M059J (cell line): Measurements from ENCODE around the gene GUCY1A2. TPM values are rescaled to one million over a fixed set of nuclear protein-coding genes. Genes with fewer than 3 reads are reported as not detected.
"Not testable (repeated sequence)": the region's sequence is repeated elsewhere in the genome, so short reads cannot be mapped to it uniquely, and the experiment has no call there.

Source experiments
- DNase-seq: peaks from one replicate; pipeline ENCODE4 v3.0.0-alpha.2; 2012; ENCODE audit warnings: low read depth
- total RNA-seq: library from RNA; depleted of rRNA; stranded (reverse); fragments of >200 nt; shearing (Covaris generic); gene quantifications from 2 replicates; pipeline ENCODE4 v1.2.3, GENCODE V29; 2014

GUCY1A2 gene
- total RNA-seq, 1 experiment from 2014 or later, result 0.39 TPM

DNA sequence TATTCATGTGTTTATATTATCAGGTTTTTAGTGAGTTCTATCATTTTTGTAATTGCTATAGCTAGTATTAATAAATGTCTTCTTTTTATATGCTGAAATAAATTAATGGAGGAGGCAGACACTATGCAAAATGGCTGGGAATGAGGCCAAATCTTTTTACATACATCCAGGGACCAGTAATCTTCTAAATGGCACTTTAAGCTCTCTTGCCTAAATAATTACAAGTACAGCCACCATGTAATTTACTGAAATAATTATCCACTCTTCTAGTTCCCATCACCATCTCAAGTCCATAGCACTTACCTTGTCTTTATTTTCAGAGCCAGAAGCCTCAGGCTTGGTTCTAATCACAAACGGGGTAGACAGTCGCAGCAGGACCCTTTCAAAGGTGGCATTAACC, 79.1 kb downstream of the GUCY1A2 start:
- DNase-seq, result no peak

DNA sequence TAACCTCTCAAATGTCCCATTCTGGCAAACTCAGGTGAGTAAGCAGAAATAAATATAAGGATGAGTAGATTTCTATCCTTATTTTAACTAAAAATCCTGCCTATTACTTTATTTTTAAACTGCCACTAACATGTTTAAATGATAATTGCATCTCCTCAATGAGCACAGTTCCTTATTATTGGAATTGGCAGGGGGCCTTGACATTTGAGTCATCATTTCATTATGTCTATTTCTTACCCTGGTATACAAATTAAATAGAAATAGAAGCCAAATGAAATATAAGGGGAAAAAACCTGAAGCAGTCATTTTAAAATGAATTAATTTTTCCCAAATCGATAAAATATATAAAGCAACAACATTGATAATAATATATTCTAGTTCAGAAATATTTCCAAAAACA, 81.2 kb downstream of the GUCY1A2 start:
- no peak for DNase-seq

DNA sequence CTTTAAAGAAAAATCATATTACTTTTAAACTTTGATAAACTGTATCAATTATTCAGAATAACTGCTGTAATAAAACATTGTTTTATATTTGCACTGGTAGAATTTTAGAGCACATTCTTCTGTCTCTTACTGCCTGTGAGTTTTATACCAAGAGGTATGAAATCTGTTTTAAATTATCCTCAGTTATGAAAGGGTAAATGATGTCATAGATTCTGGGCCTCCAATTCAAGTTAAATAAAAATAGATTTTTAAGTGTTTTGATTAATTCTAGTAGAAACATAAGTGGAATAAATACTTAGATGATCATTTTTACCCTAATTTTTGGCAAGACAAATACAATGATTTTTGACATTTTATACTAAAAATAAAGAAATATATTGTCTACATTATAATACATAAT, 93.0 kb downstream of the GUCY1A2 start:
- no peak for DNase-seq

DNA sequence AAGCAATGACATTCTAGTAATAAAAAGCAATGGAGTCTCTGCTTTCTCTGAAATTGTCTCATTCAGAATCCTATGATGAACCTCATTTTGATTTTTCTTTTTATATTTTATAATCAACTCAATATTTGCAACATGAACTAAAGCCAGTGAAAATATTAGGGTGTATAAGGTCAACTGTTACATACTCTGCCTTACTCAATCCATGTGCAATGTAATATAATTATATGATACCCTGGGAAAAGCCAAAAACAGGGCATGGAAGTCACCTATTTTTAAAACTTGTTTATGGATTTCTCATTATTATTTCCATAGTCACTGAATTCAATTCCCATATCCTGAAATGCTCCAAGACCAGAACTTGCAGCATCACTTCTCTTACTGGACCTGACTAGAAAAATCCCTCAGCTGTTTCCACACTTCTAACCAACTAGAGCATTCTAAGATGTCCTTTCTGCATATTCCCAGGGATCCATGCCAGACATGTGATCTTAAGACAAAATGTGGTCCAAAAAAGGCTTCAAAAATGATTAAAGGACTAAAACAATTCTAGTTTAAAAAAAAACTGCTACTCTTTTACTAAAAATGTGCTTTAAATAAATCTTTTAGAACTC, 97.3 kb downstream of the GUCY1A2 start:
- no peak for DNase-seq

DNA sequence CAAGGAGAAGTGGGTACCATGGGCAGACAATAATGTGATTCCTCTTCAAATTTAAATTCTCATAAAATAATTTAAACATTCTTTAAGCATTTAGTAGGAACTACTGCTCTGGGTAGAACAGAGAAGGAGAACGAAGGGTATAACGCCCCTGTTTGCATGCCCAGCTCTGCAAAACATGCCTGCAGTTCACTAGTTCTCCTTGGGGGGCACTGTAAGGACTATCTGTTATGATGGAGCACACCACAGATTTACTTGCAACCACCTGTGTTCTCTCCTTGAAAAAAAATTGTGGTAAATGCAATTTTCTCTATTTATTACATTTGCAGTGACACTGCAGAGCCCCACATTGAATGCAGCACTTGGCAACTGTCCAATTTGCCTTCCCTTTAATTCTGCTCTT, 100.3 kb downstream of the GUCY1A2 start:
- no peak for DNase-seq

DNA sequence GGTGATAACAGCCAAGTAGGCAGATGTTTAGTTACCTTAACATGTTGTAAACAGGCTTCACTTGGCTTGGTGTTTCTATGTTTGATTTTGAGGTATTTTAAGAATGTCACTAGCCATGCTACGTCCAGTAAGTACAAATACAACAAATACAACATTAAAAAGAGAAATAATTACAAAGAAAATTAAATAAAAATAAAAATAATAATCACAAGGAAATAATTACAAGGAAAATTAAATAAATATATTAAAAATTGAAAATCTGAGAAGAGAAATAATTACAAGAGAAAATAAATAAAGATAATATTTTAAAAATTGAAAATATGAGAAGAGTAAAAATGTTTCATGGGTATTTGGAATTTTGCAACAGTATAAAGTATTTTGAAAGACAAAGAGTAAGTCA, 103.9 kb downstream of the GUCY1A2 start:
- DNase-seq, result no peak

DNA sequence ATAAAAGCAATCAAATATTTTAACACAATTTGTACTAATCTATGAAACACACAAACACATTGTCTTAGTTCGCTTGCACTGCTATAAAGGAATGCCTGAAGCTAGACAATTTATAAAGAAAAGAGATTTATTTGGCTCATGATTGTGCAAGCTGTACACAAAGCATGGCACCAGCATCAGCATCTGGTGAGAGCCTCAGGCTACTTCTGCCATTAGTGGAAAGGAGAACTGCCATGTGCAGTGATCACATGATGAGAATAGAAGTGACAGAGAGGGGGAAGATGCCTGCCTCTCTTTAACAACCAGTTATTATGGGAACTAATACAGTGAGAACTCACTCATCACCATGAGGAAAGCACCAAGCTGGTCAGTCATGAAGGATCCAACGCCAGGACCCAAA, 105.1 kb downstream of the GUCY1A2 start:
- DNase-seq, result no peak

DNA sequence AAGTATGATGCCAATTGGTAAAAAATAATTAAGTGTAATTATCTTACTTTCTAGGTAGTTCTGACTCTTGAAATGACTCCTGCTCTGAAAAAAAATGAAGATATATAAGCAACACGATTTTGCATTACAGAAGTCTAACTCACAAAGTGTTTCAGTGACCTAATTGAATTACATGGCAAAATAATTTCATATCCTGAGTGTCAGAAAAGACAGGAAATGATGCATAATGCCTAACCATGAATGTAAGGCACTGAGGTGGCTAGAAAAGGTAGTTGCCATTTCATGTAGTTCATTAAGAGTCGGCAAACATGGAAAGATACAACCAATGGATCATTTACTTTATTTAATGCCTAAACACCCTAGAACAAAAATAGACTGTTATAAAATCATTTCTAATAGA, 113.5 kb downstream of the GUCY1A2 start:
- DNase-seq, result peak; percentile 10

DNA sequence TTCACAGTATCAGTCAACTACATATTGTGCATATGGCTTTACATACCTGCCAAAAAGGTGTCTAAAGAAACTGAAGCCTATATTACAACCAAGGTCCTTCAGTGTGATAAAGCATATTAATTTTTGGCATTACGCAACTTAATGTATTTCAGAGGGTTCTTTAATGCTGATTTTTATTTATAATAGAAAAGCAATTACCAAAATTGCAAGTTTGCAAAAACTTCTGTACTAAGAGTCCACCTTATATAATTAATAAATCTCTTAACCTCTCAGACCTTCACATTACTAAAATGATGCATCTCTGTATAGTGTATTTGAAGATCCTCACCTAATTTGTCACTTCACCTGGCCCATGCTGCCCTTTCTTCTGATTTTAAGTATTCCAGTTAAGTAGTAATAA, 128.6 kb downstream of the GUCY1A2 start:
- no peak for DNase-seq

DNA sequence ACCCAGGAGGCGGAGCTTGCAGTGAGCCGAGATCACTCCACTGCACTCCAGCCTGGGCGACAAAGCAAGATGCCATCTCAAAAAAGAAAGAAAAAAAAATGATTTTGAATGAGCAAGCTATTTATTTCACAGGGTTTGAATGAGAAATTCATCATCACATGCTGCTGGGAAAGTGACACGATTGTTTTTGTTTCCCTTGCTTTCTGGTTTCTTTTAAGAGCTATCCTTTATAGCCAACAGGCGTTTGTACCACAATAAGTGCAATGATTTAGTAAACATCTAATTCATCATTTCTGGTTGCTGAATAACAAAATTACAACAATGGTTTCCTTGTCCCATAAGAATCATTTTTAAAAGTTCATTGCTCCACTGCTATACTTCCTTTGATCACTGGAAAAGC, 129.9 kb downstream of the GUCY1A2 start:
- DNase-seq, result no peak

DNA sequence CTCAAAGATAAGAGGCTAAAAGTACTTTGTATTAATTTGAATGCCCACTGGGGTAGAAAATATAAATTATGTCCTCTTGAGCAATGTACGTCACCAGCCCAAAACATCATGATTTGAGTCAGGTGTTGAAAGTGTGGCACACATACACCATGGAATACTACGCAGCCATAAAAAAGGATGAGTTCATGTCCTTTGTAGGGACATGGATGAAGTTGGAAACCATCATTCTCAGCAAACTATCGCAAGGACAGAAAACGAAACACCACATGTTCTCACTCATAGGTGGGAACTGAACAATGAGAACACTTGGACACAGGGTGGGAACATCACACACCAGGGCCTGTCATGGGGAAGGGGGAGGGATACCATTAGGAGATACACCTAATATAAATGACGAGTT, 134.6 kb downstream of the GUCY1A2 start:
- DNase-seq, result not testable (repeated sequence)

DNA sequence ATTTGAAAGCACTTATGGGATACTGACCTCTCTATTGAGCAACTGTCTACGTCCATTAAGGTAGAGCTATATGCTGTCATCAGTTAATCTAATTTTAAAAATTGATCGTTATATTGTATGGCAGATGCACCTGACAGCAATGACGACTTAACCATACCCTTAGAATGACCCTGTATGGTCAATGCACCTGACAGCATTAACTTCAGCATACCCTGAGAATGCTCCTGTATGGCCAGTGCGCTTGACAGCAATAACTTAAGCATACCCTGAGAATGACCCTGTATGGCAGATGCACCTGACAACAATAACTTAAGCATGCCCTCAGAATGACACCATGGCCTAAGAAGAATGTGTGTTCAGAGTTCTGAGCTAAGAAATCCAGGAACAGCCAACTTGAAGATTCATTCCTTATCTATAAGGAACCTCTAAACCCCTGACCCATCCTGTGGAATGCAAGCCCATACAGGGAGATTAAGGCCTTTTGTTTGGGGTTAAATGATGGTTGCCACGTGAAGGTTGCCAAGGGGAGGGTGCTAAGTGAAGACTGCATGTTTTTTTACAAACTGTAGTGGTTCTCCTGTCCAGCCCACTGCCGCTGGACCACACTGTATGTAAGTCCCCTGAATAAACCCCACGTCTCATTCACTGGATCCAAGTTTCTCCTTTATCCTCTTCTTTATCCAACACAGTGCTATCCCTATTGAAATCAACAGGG, 138.3 kb downstream of the GUCY1A2 start:
- no peak for DNase-seq

DNA sequence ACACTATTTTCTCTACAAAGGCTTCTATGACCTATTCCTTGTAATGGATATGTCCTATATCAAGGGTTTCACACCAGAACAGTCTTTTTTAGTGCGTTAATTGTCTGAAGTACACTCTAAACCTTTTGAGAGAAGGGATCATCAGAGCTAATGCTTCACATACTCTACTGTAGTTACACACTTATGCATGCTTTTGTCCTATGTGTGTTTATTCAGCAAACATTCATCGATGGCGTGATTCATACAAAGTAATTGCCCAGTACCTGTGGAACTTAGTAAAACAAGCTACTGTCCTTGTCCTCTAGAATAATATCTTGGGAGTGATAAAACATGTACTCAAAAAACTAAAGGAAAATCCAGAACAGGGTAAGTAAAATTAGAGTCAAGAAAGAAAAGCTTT, 139.2 kb downstream of the GUCY1A2 start:
- DNase-seq, result no peak

DNA sequence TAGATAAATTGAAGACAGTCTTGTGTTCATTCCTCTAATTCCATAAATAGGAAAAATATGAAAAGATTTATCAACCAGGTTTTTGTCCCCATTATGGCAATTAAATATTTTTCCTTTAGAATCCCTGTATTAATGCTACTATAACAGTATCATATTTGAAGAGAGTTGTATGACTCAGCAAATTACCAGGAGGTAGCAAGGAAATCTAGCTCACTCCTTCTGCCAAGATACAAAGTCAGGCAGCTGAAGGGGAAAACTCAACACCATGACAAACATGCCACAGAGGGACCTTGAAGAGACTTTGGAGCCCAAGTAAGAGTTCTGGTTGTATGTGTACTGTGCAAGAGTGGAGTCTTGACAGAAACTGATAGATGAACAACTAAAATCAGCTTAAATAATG, 143.3 kb downstream of the GUCY1A2 start:
- DNase-seq, result peak; percentile 1

DNA sequence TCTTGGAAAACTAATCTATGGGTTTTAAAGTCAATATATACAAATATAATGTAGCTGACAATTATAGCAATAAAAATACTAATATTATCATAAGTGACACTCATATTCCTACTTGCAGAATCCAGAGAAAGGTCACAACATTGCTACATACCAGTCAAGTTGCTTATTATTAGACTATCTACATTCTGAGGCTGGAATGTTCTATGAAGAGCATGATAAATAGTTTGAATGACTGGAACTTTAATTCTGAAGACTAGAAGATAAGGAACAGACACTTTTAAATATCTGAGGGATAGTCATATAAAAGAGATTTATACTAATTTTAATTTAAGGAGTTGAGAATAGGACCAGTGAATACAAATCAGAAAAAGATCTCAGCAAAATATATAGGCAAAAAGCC, 146.0 kb downstream of the GUCY1A2 start:
- DNase-seq, result no peak

DNA sequence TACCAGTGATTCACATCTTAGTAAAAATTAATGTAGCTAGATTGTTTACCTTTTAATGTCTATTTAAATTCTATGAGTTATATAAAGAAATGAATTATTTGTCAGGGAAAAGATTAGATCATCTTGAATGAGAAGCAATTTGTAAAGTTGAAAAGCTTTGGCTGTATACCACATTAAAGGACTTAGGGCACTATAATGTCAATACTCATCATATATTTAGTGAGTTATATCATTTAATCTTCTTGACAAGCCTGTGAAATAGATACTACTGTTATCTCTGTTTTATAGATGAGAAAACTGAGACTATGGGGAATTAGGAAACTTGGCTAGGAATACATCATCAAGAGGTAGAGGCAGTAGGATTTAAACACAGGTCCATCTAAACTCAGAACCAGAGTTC, 160.1 kb downstream of the GUCY1A2 start:
- DNase-seq, result no peak

DNA sequence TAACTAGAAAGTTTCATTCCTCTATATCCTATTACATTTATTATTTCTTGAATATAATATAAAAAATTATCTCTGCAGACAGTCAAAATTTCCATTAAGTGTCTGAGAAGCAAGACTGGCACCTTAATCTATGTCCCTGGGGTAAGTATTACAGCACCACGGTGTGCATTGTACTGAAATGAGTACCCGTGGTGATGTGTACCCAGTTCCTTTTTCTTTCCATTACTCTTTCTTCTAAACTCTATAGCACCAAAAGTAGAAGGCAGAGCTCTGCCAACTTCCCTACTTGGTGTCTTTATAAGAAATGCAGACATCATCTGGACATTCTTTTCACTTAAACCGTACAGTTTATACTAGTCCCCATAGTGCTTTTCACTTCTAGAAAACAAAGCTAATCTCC, 161.7 kb downstream of the GUCY1A2 start:
- DNase-seq, result no peak

DNA sequence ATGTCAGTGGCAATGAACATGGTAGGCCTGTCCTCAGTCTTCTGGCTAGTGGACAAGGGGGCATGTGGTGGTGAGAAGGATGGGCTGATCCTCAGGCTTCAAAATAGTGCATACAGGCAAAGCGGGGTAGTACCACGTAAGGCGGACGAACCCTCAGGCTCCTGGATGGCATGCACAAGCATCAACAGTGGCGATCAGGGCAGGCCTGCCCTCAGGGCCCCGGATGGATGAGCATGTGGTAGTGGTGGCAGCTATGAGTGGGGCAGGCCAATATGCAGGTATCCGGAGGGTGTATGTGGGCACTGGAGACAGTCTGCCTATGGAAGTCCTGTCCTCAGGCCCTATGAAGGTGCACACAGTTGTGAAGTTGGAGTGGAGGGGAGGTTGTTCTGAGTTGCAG, 163.8 kb downstream of the GUCY1A2 start:
- no peak for DNase-seq

DNA sequence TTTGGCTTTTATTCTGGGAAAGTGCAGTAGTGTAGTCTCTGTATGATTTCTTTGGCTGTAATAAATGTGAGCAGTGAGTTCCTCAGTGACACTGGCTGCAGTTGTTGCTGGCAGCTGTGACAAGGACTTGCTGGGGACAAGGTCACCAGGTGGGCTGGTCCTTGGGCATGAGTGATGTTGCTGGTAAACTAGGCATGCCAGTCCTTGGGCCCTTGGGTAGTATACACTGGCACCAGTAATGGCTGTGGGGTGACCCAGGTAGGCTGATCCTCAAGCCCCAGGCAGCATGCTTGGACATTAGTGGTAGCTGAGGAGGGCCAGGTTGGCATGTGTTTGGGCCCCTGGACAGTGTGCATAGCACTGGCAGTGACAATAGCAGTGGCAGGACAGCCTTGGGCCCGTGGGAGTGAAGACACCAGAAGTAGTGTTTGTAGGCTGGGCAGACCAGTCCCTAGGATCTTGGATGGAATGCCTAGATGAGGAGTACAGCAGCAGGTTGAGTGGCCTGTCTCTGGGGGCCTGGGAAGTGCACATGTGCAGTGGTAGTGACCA, 164.3 kb downstream of the GUCY1A2 start:
- no peak for DNase-seq

DNA sequence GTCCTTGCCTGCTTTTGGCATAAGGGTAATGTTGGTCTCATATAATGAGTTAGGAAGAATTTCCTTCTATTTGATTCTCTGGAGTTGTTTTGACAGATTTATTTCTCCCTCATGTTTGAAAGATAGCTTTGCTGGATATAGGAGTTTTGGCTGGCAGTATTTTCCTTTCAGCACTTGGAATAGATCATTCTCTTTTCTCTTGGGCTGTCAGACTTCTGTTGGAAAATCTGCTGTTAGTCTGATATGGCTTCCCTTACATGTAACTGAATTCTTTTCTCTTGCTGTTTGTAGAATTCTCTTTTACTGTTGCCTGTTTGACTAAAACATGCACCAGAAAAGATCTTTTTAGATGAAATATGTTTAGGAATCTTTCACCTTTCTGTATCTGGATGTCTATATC, 165.5 kb downstream of the GUCY1A2 start:
- DNase-seq, result no peak

DNA sequence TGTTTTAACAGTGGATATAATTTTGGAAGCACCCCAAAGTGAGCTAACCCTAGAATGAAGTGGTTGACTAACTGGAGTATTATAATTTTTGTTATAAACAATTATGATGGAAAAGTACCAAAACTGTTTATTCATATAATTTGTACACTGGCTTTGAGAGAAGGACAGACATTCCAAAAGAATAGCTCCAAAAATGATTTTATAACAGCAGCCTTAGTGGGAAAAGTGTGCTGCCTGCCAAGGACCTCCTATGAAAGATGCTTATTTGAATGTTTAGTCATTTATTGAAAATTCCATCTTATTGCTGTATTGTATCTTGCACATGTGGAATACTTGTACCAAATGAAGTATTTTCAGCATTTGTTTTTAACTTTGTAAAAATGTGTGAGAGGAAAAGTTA, 169.8 kb downstream of the GUCY1A2 start:
- DNase-seq, result no peak

DNA sequence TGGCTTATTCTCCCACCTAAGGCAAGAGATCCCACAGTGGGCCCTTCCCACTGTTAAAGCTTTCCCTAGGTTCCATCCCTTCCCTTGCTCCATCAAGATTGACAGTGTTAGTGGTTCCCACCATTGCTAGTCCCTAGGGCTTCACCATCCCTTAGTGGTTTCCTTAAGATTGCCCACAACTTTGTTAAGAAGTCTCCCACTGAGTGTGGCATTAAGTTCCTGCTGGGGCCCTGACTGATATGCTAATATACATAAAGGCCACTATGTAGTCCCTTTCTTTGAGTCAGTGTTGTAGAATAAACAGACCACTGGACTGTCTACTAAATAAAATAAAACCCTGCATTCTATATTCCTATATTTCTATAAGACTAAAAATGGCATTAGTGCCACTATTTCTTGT, 176.1 kb downstream of the GUCY1A2 start:
- no peak for DNase-seq

DNA sequence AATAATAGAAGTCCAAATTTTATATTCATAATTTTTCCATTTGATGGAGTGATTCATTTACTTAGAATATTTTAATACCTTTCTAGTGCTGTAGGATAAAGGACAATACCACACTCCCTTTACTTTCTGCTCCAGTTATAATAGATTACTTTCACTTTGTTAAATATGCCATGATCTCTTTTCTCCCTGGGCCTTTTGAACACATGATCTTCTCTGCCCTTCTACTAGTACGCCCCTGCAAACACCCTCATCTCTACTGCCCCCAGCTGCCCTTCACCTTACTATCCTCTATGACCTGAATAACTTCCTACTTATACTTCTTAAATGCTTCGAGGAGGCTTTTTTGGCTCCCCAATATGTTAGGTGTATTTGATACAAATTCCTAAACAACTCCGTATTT, 177.3 kb downstream of the GUCY1A2 start:
- DNase-seq, result peak; percentile 3

DNA sequence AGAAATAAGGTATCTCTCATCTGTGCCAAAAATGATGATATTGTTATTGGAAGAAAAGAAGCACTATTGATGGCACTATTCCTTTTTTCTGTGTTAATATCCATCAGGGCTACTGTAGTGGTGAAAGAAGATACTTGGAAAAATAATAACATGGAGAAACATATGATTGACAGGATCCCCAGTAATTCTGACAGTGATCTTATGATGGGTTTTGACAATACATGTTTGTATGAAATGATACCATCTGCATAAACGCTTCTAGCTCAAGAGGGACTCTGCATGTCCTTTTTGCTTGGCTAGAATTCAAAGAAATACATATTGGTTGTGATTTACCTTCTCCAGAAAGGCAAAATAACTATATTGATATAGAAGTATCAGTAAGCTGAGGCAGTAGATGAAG, 178.1 kb downstream of the GUCY1A2 start:
- DNase-seq, result no peak
